Lower leg skin (tissue), 3 donors: ENCODE results near the gene ANKAR.

Source experiments
- POLR2A ChIP-seq, 2 donors: fragments of 450-650 bp; IDR thresholded peaks; one replicate each; pipeline ENCODE4 v1.6.1; 2016 to 2017; ENCODE audit warnings: antibody characterized with exemption in 2 of 2, mild to moderate bottlenecking in 1 of 2, moderate library complexity in 1 of 2
- TF ChIP-seq, protein P1 (sequence below), 3 donors: fragments of 450-650 bp; IDR thresholded peaks; one replicate each; pipeline ENCODE4 v1.5.1; 2016; ENCODE audit warnings: antibody characterized with exemption in 3 of 3, mild to moderate bottlenecking in 3 of 3, moderate library complexity in 2 of 3

DNA sequence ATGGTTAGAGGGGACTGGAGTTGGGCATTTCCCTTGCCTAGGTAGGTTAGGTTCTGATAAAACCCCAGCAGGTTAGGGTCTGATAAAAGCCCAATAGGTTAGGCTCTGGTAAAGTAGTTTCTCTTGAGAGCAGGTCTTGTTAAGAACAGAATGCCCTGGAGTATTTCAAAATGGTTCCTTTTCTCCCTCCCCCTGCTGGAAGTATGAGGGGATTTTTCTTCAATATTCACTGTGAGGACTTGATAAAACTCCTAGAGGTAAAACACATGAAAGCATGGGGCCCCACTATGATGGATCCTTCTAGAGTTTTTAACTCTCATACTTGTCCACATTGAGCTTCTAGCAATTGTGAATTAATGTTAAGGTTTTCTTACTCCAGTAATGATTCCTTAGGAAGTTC, 27.6 kb downstream of the ANKAR start:
- TF ChIP-seq, protein P1, sequence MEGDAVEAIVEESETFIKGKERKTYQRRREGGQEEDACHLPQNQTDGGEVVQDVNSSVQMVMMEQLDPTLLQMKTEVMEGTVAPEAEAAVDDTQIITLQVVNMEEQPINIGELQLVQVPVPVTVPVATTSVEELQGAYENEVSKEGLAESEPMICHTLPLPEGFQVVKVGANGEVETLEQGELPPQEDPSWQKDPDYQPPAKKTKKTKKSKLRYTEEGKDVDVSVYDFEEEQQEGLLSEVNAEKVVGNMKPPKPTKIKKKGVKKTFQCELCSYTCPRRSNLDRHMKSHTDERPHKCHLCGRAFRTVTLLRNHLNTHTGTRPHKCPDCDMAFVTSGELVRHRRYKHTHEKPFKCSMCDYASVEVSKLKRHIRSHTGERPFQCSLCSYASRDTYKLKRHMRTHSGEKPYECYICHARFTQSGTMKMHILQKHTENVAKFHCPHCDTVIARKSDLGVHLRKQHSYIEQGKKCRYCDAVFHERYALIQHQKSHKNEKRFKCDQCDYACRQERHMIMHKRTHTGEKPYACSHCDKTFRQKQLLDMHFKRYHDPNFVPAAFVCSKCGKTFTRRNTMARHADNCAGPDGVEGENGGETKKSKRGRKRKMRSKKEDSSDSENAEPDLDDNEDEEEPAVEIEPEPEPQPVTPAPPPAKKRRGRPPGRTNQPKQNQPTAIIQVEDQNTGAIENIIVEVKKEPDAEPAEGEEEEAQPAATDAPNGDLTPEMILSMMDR (IDR thresholded peaks at IDR 0.05): no peak
- no peak for TF ChIP-seq POLR2A (IDR thresholded peaks at IDR 0.05)
